HepG2 (cell line): ENCODE measurements around the gene CDH1. TPM values are rescaled to one million over a fixed set of nuclear protein-coding genes. Genes with fewer than 3 reads are reported as not detected.

Experiments
- ATAD3A ChIP-seq: sonication (generic); formaldehyde crosslinking; IDR thresholded peaks from 2 replicates; pipeline ENCODE4 v1.4.0; 2020; ENCODE audit warnings: missing genetic modification reagents
- ATM ChIP-seq: fragments of 450-650 bp; IDR thresholded peaks from 2 replicates; pipeline ENCODE4 v1.7.1; 2017; ENCODE audit warnings: mild to moderate bottlenecking, borderline replicate concordance
- BCL6 ChIP-seq: IDR thresholded peaks from 2 replicates; pipeline ENCODE4 v1.6.1; 2016; ENCODE audit warnings: missing genetic modification reagents, missing compliant biosample characterization
- CENPX ChIP-seq: sonication (generic); formaldehyde crosslinking; IDR thresholded peaks from 2 replicates; pipeline ENCODE4 v1.9.0; 2021; ENCODE audit warnings: mild to moderate bottlenecking, missing genetic modification reagents, moderate library complexity
- CREB1 ChIP-seq, 2 experiments: fragments of 450-650 bp in 1 of 2; IDR thresholded peaks; 2 replicates each; pipeline ENCODE4 v1.6.1; 2016 to 2017; ENCODE audit warnings: control low read depth in 1 of 2, mild to moderate bottlenecking in 1 of 2, missing compliant biosample characterization in 1 of 2, missing genetic modification characterization in 1 of 2
- FOXJ3 ChIP-seq: sonication (generic); formaldehyde crosslinking; IDR thresholded peaks from 2 replicates; pipeline ENCODE4 v1.4.0; 2020; ENCODE audit warnings: missing genetic modification reagents, mild to moderate bottlenecking, borderline replicate concordance
- GTF2F1 ChIP-seq: fragments of 150-350 bp; IDR thresholded peaks from 2 replicates; pipeline ENCODE4 v1.6.1; 2014; ENCODE audit warnings: low read length
- HCFC1 ChIP-seq: fragments of 150-350 bp; IDR thresholded peaks from 2 replicates; pipeline ENCODE4 v1.6.1; 2014; ENCODE audit warnings: low read depth, low read length
- ISX ChIP-seq: sonication (generic); formaldehyde crosslinking; conservative IDR thresholded peaks from 2 replicates; pipeline ENCODE4 v1.5.0; 2020; ENCODE audit warnings: missing genetic modification reagents
- MEIS2 ChIP-seq: sonication (generic); formaldehyde crosslinking; IDR thresholded peaks from 2 replicates; pipeline ENCODE4 v1.9.0; 2021; ENCODE audit warnings: mild to moderate bottlenecking, missing genetic modification reagents
- MIER3 ChIP-seq: IDR thresholded peaks from 2 replicates; pipeline ENCODE4 v1.6.1; 2016; ENCODE audit warnings: missing compliant biosample characterization, borderline replicate concordance
- NFE2 ChIP-seq: sonication (generic); formaldehyde crosslinking; IDR thresholded peaks from 2 replicates; pipeline ENCODE4 v1.4.0; 2020; ENCODE audit warnings: missing genetic modification reagents
- NFYB ChIP-seq: sonication (generic); formaldehyde crosslinking; IDR thresholded peaks from 2 replicates; pipeline ENCODE4 v1.4.0; 2020; ENCODE audit warnings: missing genetic modification reagents
- RAD51 ChIP-seq: fragments of 450-650 bp; IDR thresholded peaks from 2 replicates; pipeline ENCODE4 v1.6.1; 2016; ENCODE audit warnings: borderline replicate concordance
- RBM22 ChIP-seq: fragments of 200-400 bp; formaldehyde crosslinking; optimal IDR thresholded peaks from 2 replicates; pipeline ENCODE3; 2017; ENCODE audit warnings: mild to moderate bottlenecking, low read length, moderate library complexity
- ZBTB3 ChIP-seq: sonication (generic); formaldehyde crosslinking; IDR thresholded peaks from 2 replicates; pipeline ENCODE4 v1.4.0; 2020; ENCODE audit warnings: low read depth, mild to moderate bottlenecking, moderate library complexity, missing genetic modification reagents, borderline replicate concordance
- ZNF10 ChIP-seq: sonication (generic); formaldehyde crosslinking; IDR thresholded peaks from 2 replicates; pipeline ENCODE4 v1.4.0; 2020; ENCODE audit warnings: mild to moderate bottlenecking, low read depth, missing genetic modification reagents, borderline replicate concordance
- ZNF276 ChIP-seq: sonication (generic); formaldehyde crosslinking; IDR thresholded peaks from 2 replicates; pipeline ENCODE4 v1.4.0; 2020; ENCODE audit warnings: mild to moderate bottlenecking, low read depth, missing genetic modification reagents
- ZNF441 ChIP-seq: sonication (generic); formaldehyde crosslinking; IDR thresholded peaks from 2 replicates; pipeline ENCODE4 v1.7.0; 2021; ENCODE audit warnings: missing genetic modification reagents, borderline replicate concordance
- ZNF577 ChIP-seq: sonication (generic); formaldehyde crosslinking; IDR thresholded peaks from 2 replicates; pipeline ENCODE4 v1.4.0; 2020; ENCODE audit warnings: mild to moderate bottlenecking, low read depth, missing genetic modification reagents, borderline replicate concordance
- ZSCAN21 ChIP-seq: sonication (generic); formaldehyde crosslinking; IDR thresholded peaks from 2 replicates; pipeline ENCODE4 v1.8.0; 2022; ENCODE audit warnings: mild to moderate bottlenecking, missing genetic modification reagents, moderate library complexity, borderline replicate concordance
- polyA plus RNA-seq, 8 experiments: library from polyadenylated mRNA; depleted of rRNA in 3 of 8; stranded (reverse) in 7 of 8; unstranded in 1 of 8; fragments of >200 nt; fragmentation: Illumina TruSeq in 4 of 8; extraction: Trizol in 4 of 8; gene quantifications; 2 replicates each; pipeline versions ENCODE4 v1.2.1 to v1.2.3, GENCODE V29; 2011 to 2016; ENCODE audit warnings: low read depth in 4 of 8, missing spikeins in 1 of 8, mixed read lengths in 1 of 8; ENCODE audit not compliant: insufficient read depth in 1 of 8
- total RNA-seq, 5 experiments: library from RNA; depleted of rRNA; stranded (reverse); fragments of >200 nt; fragmentation: Illumina TruSeq; extraction: Trizol; gene quantifications; 2 replicates each; pipeline ENCODE4 v1.2.3, GENCODE V29; 2016; ENCODE audit warnings: low read depth in 1 of 5
- TF ChIP-seq, protein P1 (sequence below): sonication (generic); formaldehyde crosslinking; IDR thresholded peaks from 2 replicates; pipeline ENCODE4 v1.8.1; 2023; ENCODE audit warnings: missing genetic modification reagents, mild to moderate bottlenecking, borderline replicate concordance
- TF ChIP-seq, protein P2 (sequence below): sonication (generic); formaldehyde crosslinking; IDR thresholded peaks from 2 replicates; pipeline ENCODE4 v1.5.0; 2020; ENCODE audit warnings: missing genetic modification reagents, mild to moderate bottlenecking, borderline replicate concordance
- TF ChIP-seq, protein P3 (sequence below): sonication (generic); formaldehyde crosslinking; IDR thresholded peaks from 2 replicates; pipeline ENCODE4 v1.4.0; 2020; ENCODE audit warnings: mild to moderate bottlenecking, missing genetic modification reagents, borderline replicate concordance

CDH1 gene
- total and polyA plus RNA-seq, 2 of the 13 experiments (the other 11 are each of a cell fraction or from before 2014, with no cell fraction given) = 0.95 to 9.8 TPM

- TF ChIP-seq ZNF577 (CRISPR knock-in tag) = no peak
- TF ChIP-seq ZBTB3 (CRISPR knock-in tag) = no peak
- no peak for TF ChIP-seq ATM
- no peak for TF ChIP-seq CENPX (CRISPR knock-in tag)
- no peak for TF ChIP-seq ZNF441 (CRISPR knock-in tag)
- TF ChIP-seq FOXJ3 (CRISPR knock-in tag) = peak; percentile 63; the same call in 1 of the 2 replicates
- no peak for TF ChIP-seq ZSCAN21 (CRISPR knock-in tag)
- TF ChIP-seq RAD51 = no peak
- peak; percentile 63 for TF ChIP-seq NFYB (CRISPR knock-in tag)
- no peak for TF ChIP-seq ISX (CRISPR knock-in tag)
- TF ChIP-seq, protein P1, sequence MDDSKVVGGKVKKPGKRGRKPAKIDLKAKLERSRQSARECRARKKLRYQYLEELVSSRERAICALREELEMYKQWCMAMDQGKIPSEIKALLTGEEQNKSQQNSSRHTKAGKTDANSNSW = no peak
- no peak for TF ChIP-seq GTF2F1
- no peak; the same call in 1 of the 2 replicates for TF ChIP-seq CREB1 (IDR thresholded peaks at IDR 0.05)
- peak; percentile 9; the same call in 1 of the 2 replicates for TF ChIP-seq CREB1 (CRISPR knock-in tag; IDR thresholded peaks at IDR 0.05)
- TF ChIP-seq, protein P2, sequence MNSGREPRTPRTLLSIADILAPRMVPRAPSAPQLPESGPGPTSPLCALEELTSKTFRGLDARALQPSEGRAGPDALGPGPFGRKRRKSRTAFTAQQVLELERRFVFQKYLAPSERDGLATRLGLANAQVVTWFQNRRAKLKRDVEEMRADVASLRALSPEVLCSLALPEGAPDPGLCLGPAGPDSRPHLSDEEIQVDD (CRISPR knock-in tag) = no peak
- no peak for TF ChIP-seq HCFC1
- TF ChIP-seq, protein P3, sequence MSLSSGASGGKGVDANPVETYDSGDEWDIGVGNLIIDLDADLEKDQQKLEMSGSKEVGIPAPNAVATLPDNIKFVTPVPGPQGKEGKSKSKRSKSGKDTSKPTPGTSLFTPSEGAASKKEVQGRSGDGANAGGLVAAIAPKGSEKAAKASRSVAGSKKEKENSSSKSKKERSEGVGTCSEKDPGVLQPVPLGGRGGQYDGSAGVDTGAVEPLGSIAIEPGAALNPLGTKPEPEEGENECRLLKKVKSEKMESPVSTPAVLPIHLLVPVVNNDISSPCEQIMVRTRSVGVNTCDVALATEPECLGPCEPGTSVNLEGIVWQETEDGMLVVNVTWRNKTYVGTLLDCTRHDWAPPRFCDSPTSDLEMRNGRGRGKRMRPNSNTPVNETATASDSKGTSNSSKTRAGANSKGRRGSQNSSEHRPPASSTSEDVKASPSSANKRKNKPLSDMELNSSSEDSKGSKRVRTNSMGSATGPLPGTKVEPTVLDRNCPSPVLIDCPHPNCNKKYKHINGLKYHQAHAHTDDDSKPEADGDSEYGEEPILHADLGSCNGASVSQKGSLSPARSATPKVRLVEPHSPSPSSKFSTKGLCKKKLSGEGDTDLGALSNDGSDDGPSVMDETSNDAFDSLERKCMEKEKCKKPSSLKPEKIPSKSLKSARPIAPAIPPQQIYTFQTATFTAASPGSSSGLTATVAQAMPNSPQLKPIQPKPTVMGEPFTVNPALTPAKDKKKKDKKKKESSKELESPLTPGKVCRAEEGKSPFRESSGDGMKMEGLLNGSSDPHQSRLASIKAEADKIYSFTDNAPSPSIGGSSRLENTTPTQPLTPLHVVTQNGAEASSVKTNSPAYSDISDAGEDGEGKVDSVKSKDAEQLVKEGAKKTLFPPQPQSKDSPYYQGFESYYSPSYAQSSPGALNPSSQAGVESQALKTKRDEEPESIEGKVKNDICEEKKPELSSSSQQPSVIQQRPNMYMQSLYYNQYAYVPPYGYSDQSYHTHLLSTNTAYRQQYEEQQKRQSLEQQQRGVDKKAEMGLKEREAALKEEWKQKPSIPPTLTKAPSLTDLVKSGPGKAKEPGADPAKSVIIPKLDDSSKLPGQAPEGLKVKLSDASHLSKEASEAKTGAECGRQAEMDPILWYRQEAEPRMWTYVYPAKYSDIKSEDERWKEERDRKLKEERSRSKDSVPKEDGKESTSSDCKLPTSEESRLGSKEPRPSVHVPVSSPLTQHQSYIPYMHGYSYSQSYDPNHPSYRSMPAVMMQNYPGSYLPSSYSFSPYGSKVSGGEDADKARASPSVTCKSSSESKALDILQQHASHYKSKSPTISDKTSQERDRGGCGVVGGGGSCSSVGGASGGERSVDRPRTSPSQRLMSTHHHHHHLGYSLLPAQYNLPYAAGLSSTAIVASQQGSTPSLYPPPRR (CRISPR knock-in tag) = peak; percentile 52; the same call in 1 of the 2 replicates
- no peak for TF ChIP-seq RBM22
- no peak; the same call in 1 of the 2 replicates for TF ChIP-seq MIER3 (CRISPR knock-in tag)
- no peak for TF ChIP-seq ATAD3A
- no peak for TF ChIP-seq NFE2 (CRISPR knock-in tag)
- TF ChIP-seq ZNF10 (CRISPR knock-in tag) = no peak
- no peak for TF ChIP-seq ZNF276
- TF ChIP-seq MEIS2 (CRISPR knock-in tag) = no peak
- peak; percentile 66 for TF ChIP-seq BCL6 (CRISPR knock-in tag)
These were observed 3.0 kb downstream of the CDH1 start (continued) for GRCh38 chr16:68739964-68740627.
